H9 (cell line): ENCODE measurements around the gene OR10V1. TPM values are rescaled to one million over a fixed set of nuclear protein-coding genes. Genes with fewer than 3 reads are reported as not detected.

Source experiments
- DNase-seq: peaks from one replicate; pipeline ENCODE4 v3.0.0-alpha.2; 2017
- H2AFZ ChIP-seq: one replicate; pipeline ENCODE4 v1.6.1; 2013; ENCODE audit warnings: mild to moderate bottlenecking, low read length, control low read depth, moderate library complexity
- H2AK5ac ChIP-seq: 2 replicates; pipeline ENCODE4 v1.6.1; 2013; ENCODE audit warnings: low read length, control low read depth, mixed read lengths; ENCODE audit not compliant: insufficient read length
- H2BK120ac ChIP-seq: one replicate; pipeline ENCODE4 v1.6.1; 2013; ENCODE audit warnings: low read depth, mild to moderate bottlenecking, low read length, control low read depth, inconsistent platforms; ENCODE audit not compliant: poor library complexity, severe bottlenecking
- H2BK12ac ChIP-seq: 2 replicates; pipeline ENCODE4 v1.6.1; 2013; ENCODE audit warnings: low read length, control low read depth, mixed read lengths, low read depth; ENCODE audit not compliant: insufficient read length
- H2BK15ac ChIP-seq: 2 replicates; pipeline ENCODE4 v1.6.1; 2013; ENCODE audit warnings: low read depth, low read length, control low read depth
- H2BK20ac ChIP-seq: one replicate; pipeline ENCODE4 v1.6.1; 2013; ENCODE audit warnings: low read depth, mild to moderate bottlenecking, low read length, control low read depth, inconsistent platforms; ENCODE audit not compliant: poor library complexity, severe bottlenecking
- H2BK5ac ChIP-seq: 2 replicates; pipeline ENCODE4 v1.6.1; 2013; ENCODE audit warnings: low read length, control low read depth, mixed read lengths; ENCODE audit not compliant: insufficient read length
- H3K14ac ChIP-seq: 2 replicates; pipeline ENCODE4 v1.6.1; 2013; ENCODE audit warnings: low read length, control low read depth; ENCODE audit not compliant: insufficient read depth
- H3K18ac ChIP-seq: 2 replicates; pipeline ENCODE4 v1.6.1; 2013; ENCODE audit warnings: low read depth, mild to moderate bottlenecking, mixed read lengths, low read length, control low read depth; ENCODE audit not compliant: insufficient read length
- H3K23ac ChIP-seq: 2 replicates; pipeline ENCODE4 v1.6.1; 2013; ENCODE audit warnings: low read length, control low read depth, mixed read lengths, low read depth; ENCODE audit not compliant: insufficient read length
- H3K23me2 ChIP-seq: 2 replicates; pipeline ENCODE4 v1.6.1; 2013; ENCODE audit warnings: low read depth, mild to moderate bottlenecking, mixed read lengths, low read length, control low read depth; ENCODE audit not compliant: insufficient read length, poor library complexity, severe bottlenecking
- H3K27ac ChIP-seq: 2 replicates; pipeline ENCODE4 v1.5.1; 2013; ENCODE audit warnings: low read length, control low read depth, mixed read lengths, low read depth; ENCODE audit not compliant: insufficient read length
- H3K27me3 ChIP-seq: 2 replicates; pipeline ENCODE4 v1.6.1; 2013; ENCODE audit warnings: low read length, control low read depth, inconsistent platforms; ENCODE audit not compliant: insufficient read depth
- H3K4ac ChIP-seq: 2 replicates; pipeline ENCODE4 v1.6.1; 2013; ENCODE audit warnings: low read depth, mild to moderate bottlenecking, control low read depth, inconsistent platforms, low read length, moderate library complexity
- H3K4me1 ChIP-seq: 2 replicates; pipeline ENCODE4 v1.6.1; 2013; ENCODE audit warnings: low read length, control low read depth, inconsistent platforms; ENCODE audit not compliant: insufficient read depth
- H3K4me2 ChIP-seq: 2 replicates; pipeline ENCODE4 v1.6.1; 2013; ENCODE audit warnings: low read length, control low read depth, mixed read lengths; ENCODE audit not compliant: insufficient read length, insufficient read depth
- H3K56ac ChIP-seq: 2 replicates; pipeline ENCODE4 v1.6.1; 2013; ENCODE audit warnings: low read depth, mild to moderate bottlenecking, mixed read lengths, low read length, control low read depth; ENCODE audit not compliant: insufficient read length
- H3K79me1 ChIP-seq: 2 replicates; pipeline ENCODE4 v1.6.1; 2013; ENCODE audit warnings: low read depth, mild to moderate bottlenecking, moderate library complexity, low read length, control low read depth, inconsistent platforms; ENCODE audit not compliant: insufficient read depth, poor library complexity, severe bottlenecking
- H3K79me2 ChIP-seq: 2 replicates; pipeline ENCODE4 v1.6.1; 2013; ENCODE audit warnings: low read length, control low read depth, inconsistent platforms; ENCODE audit not compliant: insufficient read depth
- H3K9ac ChIP-seq: 2 replicates; pipeline ENCODE4 v1.6.1; 2013; ENCODE audit warnings: low read length, control low read depth, mixed read lengths; ENCODE audit not compliant: insufficient read length; ENCODE audit errors: extremely low read depth
- H3K9me3 ChIP-seq: one replicate; pipeline ENCODE4 v1.6.1; 2013; ENCODE audit warnings: low read depth, low read length, inconsistent platforms; ENCODE audit not compliant: control insufficient read depth
- H3T11ph ChIP-seq: one replicate; pipeline ENCODE4 v1.6.1; 2013; ENCODE audit warnings: mild to moderate bottlenecking, low read length, control low read depth, inconsistent platforms
- H4K20me1 ChIP-seq: one replicate; pipeline ENCODE4 v1.6.1; 2013; ENCODE audit not compliant: control insufficient read depth, insufficient read length, insufficient read depth
- H4K5ac ChIP-seq: 2 replicates; pipeline ENCODE4 v1.6.1; 2013; ENCODE audit warnings: low read depth, mild to moderate bottlenecking, mixed read lengths, low read length, control low read depth; ENCODE audit not compliant: insufficient read length
- H4K8ac ChIP-seq: replicated peaks from 2 replicates; pipeline ENCODE4 v1.6.1; 2013; ENCODE audit warnings: low read length, control low read depth, mixed read lengths, low read depth; ENCODE audit not compliant: insufficient read length
- H4K91ac ChIP-seq: 2 replicates; pipeline ENCODE4 v1.6.1; 2013; ENCODE audit warnings: low read depth, mild to moderate bottlenecking, moderate library complexity, mixed read lengths, low read length, control low read depth; ENCODE audit not compliant: insufficient read length
- H3K27ac Mint-ChIP-seq, 3 experiments: 2 replicates in 2 of 3; 3 replicates in 1 of 3; pipeline ENCODE4 v1.8.0; 2020 to 2021; ENCODE audit warnings: mixed read lengths in 3 of 3, mild to moderate bottlenecking in 1 of 3, moderate library complexity in 1 of 3
- H3K27me3 Mint-ChIP-seq: 2 replicates; pipeline ENCODE4 v1.8.0; 2021; ENCODE audit warnings: low read depth, mild to moderate bottlenecking, moderate library complexity, mixed read lengths
- H3K36me3 Mint-ChIP-seq, 3 experiments: 2 replicates in 2 of 3; 3 replicates in 1 of 3; pipeline ENCODE4 v1.8.0; 2020 to 2021; ENCODE audit warnings: low read depth in 3 of 3, mixed read lengths in 3 of 3; ENCODE audit not compliant: insufficient read depth in 1 of 3
- H3K4me1 Mint-ChIP-seq, 2 experiments: 2 replicates each; pipeline ENCODE4 v1.8.0; 2020; ENCODE audit warnings: mixed read lengths in 2 of 2
- H3K4me3 Mint-ChIP-seq, 2 experiments: 2 replicates in 1 of 2; 3 replicates in 1 of 2; pipeline ENCODE4 v1.8.0; 2020 to 2021; ENCODE audit warnings: mild to moderate bottlenecking in 2 of 2, mixed read lengths in 2 of 2, moderate library complexity in 1 of 2
- H3K9me3 Mint-ChIP-seq, 2 experiments: 2 replicates in 1 of 2; 3 replicates in 1 of 2; pipeline ENCODE4 v1.8.0; 2020; ENCODE audit warnings: mild to moderate bottlenecking in 2 of 2, mixed read lengths in 2 of 2, moderate library complexity in 1 of 2
- CTCF ChIP-seq: fragments of 200-600 bp; sonication (generic); conservative IDR thresholded peaks from 3 replicates; pipeline ENCODE4 v1.8.0; 2021; ENCODE audit warnings: antibody characterized with exemption, mild to moderate bottlenecking
- WGBS: extraction: QIAGEN DNeasy Blood & Tissue Kit; methylation state at CpG from one replicate; pipeline ENCODE4 v1.1.7; 2013; ENCODE audit warnings: missing lambda C conversion rate, low lambda C conversion rate, mixed read lengths; ENCODE audit not compliant: insufficient read length; ENCODE audit errors: extremely low coverage; 5-methylcytosine and 5-hydroxymethylcytosine counted together
- total RNA-seq: library from RNA; stranded (reverse); gene quantifications from 2 replicates; pipeline ENCODE4 v1.2.1, GENCODE V29; 2021

The OR10V1 gene
- total RNA-seq, 1 experiment from 2014 or later: not detected

DNA sequence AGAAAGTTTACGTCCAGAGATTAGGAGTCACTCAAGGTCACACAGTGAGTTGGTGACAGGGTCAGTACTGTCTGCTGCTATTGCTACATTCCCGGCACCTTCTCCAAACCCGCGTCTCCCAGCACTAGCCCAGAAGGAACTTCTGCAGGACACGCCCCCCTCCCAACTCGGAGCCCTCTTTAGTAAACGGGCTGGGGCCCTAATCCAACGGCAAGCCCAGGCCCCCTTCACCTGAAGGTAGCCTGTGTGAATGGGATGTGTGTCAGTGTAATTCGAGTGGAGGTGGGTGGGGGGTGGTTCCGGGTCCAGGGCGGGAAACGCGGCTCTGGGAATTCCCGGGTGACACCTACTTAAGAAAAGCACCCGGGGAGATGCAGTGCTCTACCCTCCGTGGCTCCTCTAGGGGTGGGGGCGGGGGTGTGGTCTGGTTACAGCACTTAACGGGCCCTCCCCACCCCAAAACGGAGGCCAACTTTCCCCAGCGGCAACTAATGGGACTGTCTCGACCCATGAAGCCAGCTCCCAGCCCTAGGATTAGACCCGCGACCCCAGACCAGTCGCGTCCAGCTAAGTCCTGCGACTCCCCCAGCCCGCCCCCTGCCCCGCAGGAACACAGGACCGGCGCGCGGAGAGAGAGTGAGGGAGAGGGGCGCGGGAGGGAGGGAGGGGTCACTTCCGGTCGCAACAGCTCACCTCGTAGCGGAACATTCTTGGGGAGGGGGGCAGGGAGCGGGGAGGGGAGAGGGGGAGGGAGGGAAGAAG is 45.3 kb downstream of the OR10V1 start:
- WGBS: no CpG with 5 or more reads among the region's 39 CpGs
- no peak overlapping the region for H4K5ac ChIP-seq
- no peaks in the 10 kb centered on the region; a peak in 2 of 5 replicates for H3K9me3 Mint-ChIP-seq

More for the DNA sequence above, 45.3 kb downstream of the OR10V1 start:
- peaks cover 2% of the 10 kb centered on the region; the same call in 1 of the 2 replicates for H3K79me2 ChIP-seq
- no peak overlapping the region for H3K27ac ChIP-seq
- Mint-ChIP-seq H3K36me3 (peaks cover 9 to 36% (median 33%) of the 10 kb centered on the region in 3 experiments; a peak in 5 of 7 replicates), H3K4me1 (peaks cover 16 to 18% of the 10 kb centered on the region in 2 experiments), H3K27me3 (no peaks in the 10 kb centered on the region; the same call in 1 of the 2 replicates), H3K4me3 (peak overlapping the region; percentile 88 to 92), H3K27ac (peak overlapping the region; percentile 92 to 97 (median 97))
- no peaks in the 10 kb centered on the region for H3K9me3 ChIP-seq
- H3K14ac ChIP-seq: 0 out of 2 replicates have a peak overlapping the region, but pooled peaks have one; percentile 34
- H2BK15ac ChIP-seq: no peak overlapping the region
- peak overlapping the region; percentile 83 for H3K4me2 ChIP-seq
- peaks cover 3% of the 10 kb centered on the region; the same call in 1 of the 2 replicates for H3K4me1 ChIP-seq
- H3K18ac ChIP-seq: peak overlapping the region; percentile 60
- no peak overlapping the region for H3T11ph ChIP-seq
- no peak overlapping the region for H4K8ac ChIP-seq
- TF ChIP-seq CTCF: peak; percentile 38; the same call in 2 of the 3 replicates
- H3K9ac ChIP-seq: peak overlapping the region; percentile 79
- H2BK12ac ChIP-seq: no peak overlapping the region
- H3K23ac ChIP-seq: no peak overlapping the region
- no peak overlapping the region for H3K4ac ChIP-seq
- H2AK5ac ChIP-seq: no peak overlapping the region
- DNase-seq: peak; percentile 71
- no peak overlapping the region for H4K91ac ChIP-seq
- H2AFZ ChIP-seq: no peak overlapping the region
- H2BK5ac ChIP-seq: no peak overlapping the region
- no peaks in the 10 kb centered on the region for H3K27me3 ChIP-seq
- no peak overlapping the region for H2BK20ac ChIP-seq
- peaks cover 10% of the 10 kb centered on the region for H3K23me2 ChIP-seq
- H4K20me1 ChIP-seq: no peaks in the 10 kb centered on the region
- H2BK120ac ChIP-seq: no peak overlapping the region
- H3K56ac ChIP-seq: no peak overlapping the region
- no peaks in the 10 kb centered on the region for H3K79me1 ChIP-seq
